Measurements from ENCODE around the gene DNAH8.
"Not testable (repeated sequence)": the region's sequence is repeated elsewhere in the genome, so short reads cannot be mapped to it uniquely, and the experiment has no call there.

Gene DNAH8

DNA sequence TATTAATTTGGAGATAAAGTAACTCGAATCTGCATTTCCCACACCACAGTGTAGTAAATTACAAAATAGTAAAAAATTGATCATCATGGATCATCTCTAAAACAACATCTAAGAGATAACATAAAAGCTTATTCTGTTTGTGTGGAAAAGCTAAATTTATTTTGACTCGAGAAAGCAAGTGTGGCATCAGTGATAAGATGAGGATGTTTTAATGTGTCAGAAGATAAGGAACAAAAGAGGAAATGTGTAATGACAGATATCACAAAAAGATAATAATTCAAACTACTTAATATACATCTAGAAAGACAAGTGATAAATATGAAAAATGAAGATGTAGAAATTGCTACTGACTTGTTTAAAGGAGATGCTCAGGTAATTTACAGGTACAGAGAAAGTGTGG, 74.1 kb downstream of the DNAH8 start:
- DNase-seq (ENCODE audit: low read depth), result no peak

DNA sequence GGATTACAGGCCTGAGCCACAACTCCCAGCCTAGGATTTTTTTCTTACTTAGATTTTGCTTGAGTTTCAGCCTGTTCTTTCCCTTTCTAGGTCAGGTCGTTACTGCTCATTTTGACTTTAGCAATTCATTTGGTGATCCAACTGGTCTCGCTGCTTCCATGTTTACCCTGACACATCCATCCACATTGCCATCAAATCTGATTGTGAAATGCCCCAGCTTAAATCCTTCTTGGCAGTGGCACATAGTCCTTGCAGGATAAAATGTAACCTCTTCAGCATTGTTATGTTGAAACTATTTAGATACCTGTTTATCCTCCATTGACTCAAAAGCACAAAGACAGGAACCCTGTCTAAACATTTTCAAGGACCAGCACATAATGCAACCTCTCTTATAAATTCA, 77.2 kb downstream of the DNAH8 start:
- DNase-seq (ENCODE audit: low read depth), result no peak
- H3K4me3 ChIP-seq (ENCODE audit: low read depth, low read length), result no peak overlapping the region

More for the DNA sequence above, 74.1 kb downstream of the DNAH8 start:
- no peak overlapping the region for H3K4me3 ChIP-seq (ENCODE audit: low read depth, low read length)

DNA sequence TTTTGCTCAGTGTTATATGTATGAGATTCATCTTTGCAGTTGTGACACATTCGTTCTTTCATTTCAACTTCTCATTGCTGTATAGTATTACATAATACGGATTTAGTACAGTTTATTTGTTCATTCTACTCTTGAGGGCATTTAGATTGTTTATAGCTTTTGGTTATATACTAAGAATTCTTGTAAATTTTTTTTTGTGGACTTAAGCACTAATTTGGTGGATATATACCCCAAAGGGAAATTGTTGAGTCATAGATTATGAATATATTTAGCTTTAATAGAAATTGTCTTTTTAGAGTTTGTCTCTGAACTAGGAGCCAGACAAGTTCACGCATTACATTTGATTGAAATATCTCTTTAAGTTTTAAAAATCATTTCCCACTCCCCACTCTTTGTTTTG, 79.6 kb downstream of the DNAH8 start:
- H3K4me3 ChIP-seq (ENCODE audit: low read depth, low read length), result no peak overlapping the region
- no peak for DNase-seq (ENCODE audit: low read depth)

DNA sequence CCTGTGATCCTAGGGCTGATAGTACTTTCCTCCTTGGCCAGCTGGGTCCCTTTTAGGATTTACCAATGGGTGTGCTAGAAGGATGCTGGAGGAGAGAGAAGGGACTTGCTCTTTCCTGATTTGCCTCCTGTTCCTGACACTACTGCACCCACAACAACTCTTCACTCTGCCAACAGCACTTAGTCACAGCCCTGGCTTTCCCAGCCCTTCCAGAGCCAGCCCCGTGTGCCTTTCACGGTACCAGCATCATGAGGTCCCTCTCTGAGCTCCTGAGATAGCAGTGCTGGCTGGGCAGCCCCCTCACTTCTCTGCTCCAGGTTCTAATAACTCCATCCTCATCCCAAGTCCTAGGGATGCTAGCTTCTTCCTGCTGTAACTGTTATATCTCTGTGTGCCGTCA, 80.9 kb downstream of the DNAH8 start:
- no peak overlapping the region for H3K4me3 ChIP-seq (ENCODE audit: low read depth, low read length)
- no peak for DNase-seq (ENCODE audit: low read depth)

GRCh38 chr6:38796437-38796836, 81.3 kb downstream of the DNAH8 start:
- H3K4me3 ChIP-seq (ENCODE audit: low read depth, low read length); DNase-seq (ENCODE audit: low read depth): not testable (repeated sequence)

- no peak for DNase-seq (ENCODE audit: low read depth)
- no peak overlapping the region for H3K4me3 ChIP-seq (ENCODE audit: low read depth, low read length)
Measured at GRCh38 chr6:38796850-38797249, 81.7 kb downstream of the DNAH8 start.

DNA sequence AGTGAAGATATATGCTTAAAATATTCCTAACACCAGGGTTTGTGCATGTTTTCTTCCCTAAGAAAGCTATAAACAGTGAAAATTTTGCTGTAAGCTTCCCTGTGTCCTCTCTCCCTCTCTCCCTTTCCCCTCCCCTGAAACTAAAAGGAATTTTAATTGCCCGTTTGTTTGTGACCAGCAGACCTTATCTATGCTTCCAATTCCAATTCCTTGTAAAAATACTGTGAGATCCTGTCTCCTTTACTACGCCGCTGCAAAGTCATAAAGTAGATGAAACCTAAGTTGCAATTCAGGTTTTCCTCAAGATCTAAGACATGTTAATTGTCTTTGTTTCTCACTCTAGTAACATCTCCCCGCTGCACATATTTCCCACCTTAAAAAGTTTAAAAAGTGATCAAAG, 82.3 kb downstream of the DNAH8 start:
- no peak for DNase-seq (ENCODE audit: low read depth)
- H3K4me3 ChIP-seq (ENCODE audit: low read depth, low read length), result no peak overlapping the region

DNA sequence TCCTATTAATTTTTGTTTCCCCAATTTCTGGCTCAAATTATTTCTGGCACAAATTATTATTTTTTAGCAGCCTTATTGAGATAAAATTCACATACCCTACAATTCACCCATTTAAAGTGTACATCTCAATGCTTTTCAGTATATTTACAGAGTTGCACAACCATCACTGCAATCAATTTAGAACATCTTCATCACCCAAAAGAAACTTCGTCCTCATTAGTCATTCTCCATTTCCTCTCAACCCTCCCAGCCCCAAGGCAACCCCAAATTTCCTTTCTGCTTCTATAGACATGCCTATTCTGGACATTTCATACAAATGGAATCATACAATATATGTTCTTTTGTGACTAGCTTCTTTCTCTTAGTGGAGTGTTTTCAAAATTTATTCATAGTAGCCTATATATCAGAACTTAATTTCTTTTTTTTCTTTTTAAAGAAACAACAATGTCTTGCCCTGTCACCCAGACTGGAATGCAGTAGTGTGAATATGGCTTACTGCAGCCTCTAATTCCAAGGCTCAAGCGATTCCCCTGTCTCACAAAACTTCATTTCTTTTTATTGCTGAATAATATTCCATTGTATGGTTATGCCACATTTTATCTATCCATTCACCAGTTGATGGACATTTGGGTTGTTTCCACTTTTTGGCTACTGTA, 84.5 kb downstream of the DNAH8 start:
- no peak for DNase-seq (ENCODE audit: low read depth)
- no peak overlapping the region for H3K4me3 ChIP-seq (ENCODE audit: low read depth, low read length)

DNA sequence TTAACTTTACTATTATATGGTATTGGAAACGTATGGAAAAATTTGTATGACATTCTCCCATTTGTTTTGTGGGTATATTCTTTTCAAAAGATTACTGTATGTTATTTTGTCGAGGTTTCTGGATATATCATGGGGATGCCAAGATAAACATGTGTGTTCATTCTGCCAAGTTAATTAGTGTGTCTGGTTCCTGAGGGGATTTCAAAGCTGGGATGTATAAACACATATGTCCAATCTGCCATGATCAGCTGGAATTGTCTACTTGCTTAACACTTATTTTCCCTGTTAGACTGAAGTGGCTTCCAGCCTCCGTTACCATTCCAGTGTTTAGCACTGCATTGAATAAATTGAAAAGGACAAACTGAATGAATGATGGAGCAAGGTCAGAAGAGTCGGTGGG, 86.2 kb downstream of the DNAH8 start:
- no peak overlapping the region for H3K4me3 ChIP-seq (ENCODE audit: low read depth, low read length)
- DNase-seq (ENCODE audit: low read depth), result no peak

- DNase-seq (ENCODE audit: low read depth), result no peak
- H3K4me3 ChIP-seq (ENCODE audit: low read depth, low read length), result no peak overlapping the region
Measured at GRCh38 chr6:38802497-38802896, 87.4 kb downstream of the DNAH8 start.

DNA sequence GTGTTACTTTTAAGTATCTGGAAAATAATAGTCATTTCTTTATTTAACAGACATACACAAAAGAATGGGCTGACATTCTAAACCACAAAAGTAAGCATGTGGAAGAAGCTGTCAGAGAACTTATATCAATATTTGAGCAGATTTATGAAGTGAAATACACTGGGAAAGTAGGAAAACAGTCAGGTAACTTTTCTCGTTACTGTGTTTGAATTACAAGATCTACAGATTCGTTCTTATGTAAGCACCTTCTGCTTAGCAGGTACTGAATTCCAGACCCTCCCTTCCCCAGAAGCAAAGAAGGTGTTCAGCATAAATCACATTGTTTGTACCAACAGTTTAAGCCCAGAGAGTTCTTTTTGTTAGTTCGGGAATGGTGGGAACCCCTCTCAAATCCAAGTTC, 88.0 kb downstream of the DNAH8 start:
- no peak for DNase-seq (ENCODE audit: low read depth)
- H3K4me3 ChIP-seq (ENCODE audit: low read depth, low read length), result no peak overlapping the region

- H3K4me3 ChIP-seq (ENCODE audit: low read depth, low read length), result no peak overlapping the region
- no peak for DNase-seq (ENCODE audit: low read depth)
Measured at GRCh38 chr6:38804358-38804757, 89.2 kb downstream of the DNAH8 start.

GRCh38 chr6:38805127-38805655, 90.1 kb downstream of the DNAH8 start:
- no peak overlapping the region for H3K4me3 ChIP-seq (ENCODE audit: low read depth, low read length)
- DNase-seq (ENCODE audit: low read depth), result no peak

DNA sequence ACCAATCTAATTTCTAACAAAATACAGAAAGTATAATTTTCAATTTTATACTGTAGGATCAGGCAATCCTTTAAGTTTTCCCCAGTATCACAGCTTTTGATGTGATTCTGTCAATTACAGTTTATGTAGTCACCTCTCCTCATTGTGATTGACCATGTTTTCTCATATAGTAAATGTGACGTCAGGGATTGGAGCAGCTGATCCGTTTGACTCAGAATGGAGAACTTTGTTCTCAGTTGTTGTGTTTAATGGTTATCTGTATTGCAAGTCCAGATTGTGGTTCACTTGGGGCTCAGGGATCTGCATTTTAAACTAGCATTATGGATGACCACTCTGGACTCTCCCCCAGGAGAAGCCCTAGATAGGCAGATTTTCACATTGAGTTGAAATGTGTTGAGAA, 90.6 kb downstream of the DNAH8 start:
- no peak for DNase-seq (ENCODE audit: low read depth)
- H3K4me3 ChIP-seq (ENCODE audit: low read depth, low read length), result no peak overlapping the region

- DNase-seq (ENCODE audit: low read depth), result no peak
- H3K4me3 ChIP-seq (ENCODE audit: low read depth, low read length), result no peak overlapping the region
Measured at GRCh38 chr6:38806271-38806670, 91.2 kb downstream of the DNAH8 start.

- no peak overlapping the region for H3K4me3 ChIP-seq (ENCODE audit: low read depth, low read length)
Measured at GRCh38 chr6:38806833-38807232, 91.7 kb downstream of the DNAH8 start.

DNA sequence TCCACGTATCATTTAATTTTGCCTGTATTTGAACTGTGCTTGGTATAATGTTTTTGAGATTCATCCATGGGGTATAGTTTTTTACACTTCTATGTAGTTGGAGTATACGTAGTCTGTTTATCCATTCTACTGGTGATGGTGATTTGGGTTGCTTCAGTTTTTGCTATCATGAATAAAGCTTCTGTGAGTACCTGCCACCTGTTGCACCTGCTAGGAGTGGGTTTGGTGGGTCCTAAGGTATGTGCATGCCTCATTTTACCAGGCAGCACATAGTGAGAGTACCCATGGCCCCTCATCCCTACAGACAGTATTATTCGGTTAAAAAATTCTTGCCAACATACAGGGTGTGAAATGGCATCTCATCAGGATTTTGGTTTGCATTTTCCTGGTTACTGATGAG, 92.9 kb downstream of the DNAH8 start:
- no peak for DNase-seq (ENCODE audit: low read depth)
- H3K4me3 ChIP-seq (ENCODE audit: low read depth, low read length), result no peak overlapping the region

More at GRCh38 chr6:38806833-38807232, 91.7 kb downstream of the DNAH8 start:
- no peak for DNase-seq (ENCODE audit: low read depth)

GRCh38 chr6:38813041-38813823, 98.1 kb downstream of the DNAH8 start:
- H3K4me3 ChIP-seq (ENCODE audit: low read depth, low read length), result no peak overlapping the region
- no peak for DNase-seq (ENCODE audit: low read depth)

- no peak for DNase-seq (ENCODE audit: low read depth)
- H3K4me3 ChIP-seq (ENCODE audit: low read depth, low read length), result no peak overlapping the region
Measured at GRCh38 chr6:38814761-38815160, 99.7 kb downstream of the DNAH8 start.

- H3K4me3 ChIP-seq (ENCODE audit: low read depth, low read length), result no peak overlapping the region
- no peak for DNase-seq (ENCODE audit: low read depth)
Measured at GRCh38 chr6:38815250-38815649, 100.1 kb downstream of the DNAH8 start.

DNA sequence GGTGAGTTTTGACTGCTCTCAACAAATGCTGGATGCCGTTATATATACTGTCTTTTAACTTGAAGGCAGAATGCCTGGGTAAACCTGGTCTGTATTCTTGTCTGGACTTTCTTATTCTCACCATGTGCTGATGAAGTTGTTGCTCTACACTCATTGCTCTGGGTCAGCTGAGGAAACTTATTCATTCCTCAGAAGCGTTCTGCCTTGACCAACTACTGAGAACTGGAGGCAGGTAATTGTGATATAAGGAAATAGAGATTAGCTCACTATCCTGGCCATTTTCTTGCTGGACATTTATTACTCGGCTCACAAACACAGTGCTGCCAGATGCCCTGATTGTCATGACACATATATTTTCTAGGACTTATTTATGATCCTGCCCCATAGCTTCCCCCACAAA, 103.6 kb downstream of the DNAH8 start:
- DNase-seq (ENCODE audit: low read depth), result no peak
- H3K4me3 ChIP-seq (ENCODE audit: low read depth, low read length), result no peak overlapping the region

Data from skeletal muscle cell (primary cell).